ENCODE measurements around the gene CTAG2. TPM values are rescaled to one million over a fixed set of nuclear protein-coding genes. Genes with fewer than 3 reads are reported as not detected.
"Not testable (repeated sequence)": the region's sequence is repeated elsewhere in the genome, so short reads cannot be mapped to it uniquely, and the experiment has no call there.

CTAG2 gene
- total and polyA plus RNA-seq, 8 donors = 2.9 TPM; not detected in 7

DNA sequence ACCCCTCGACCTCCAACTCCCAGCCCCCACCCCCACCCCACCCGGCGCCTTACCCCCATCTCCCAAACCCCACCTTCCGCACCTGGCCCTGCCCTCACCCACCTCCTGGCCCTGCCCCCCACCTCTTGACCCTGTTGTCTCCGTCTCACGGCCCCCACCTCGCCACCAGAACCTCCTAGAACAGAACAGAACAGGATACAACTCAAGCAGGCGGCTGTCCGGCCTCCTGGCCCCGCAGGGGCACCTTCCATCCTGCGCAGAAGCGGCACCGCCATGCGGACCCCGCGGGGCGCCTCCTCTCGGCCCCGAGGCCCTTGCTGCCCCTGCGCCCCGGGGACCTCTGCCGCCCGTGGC, 354 bp downstream of the CTAG2 start:
- Histone ChIP-seq H3K9me3 (peaks cover 0 to 9% (median 0%) of the 10 kb centered on the region in 4 donors), H3K36me3 (no peaks in the 10 kb centered on the region), H3K4me1 (no peaks in the 10 kb centered on the region), H3K4me3 (no peak overlapping the region), H3K27me3 (peaks cover 0 to 7% (median 0%) of the 10 kb centered on the region in 3 donors), H3K27ac (no peak overlapping the region)
- WGBS, 5 donors = 85 to 95% (median 93%) methylated on average over 11 to 18 of the region's 23 CpGs
- no peak for DNase-seq
- intact Hi-C loops (cut with DNase I; ENCODE audit: low total_unique reads) = no loop called here
- TF ChIP-seq POLR2AphosphoS5 (IDR thresholded peaks at IDR 0.05) (no peak), EP300 (IDR thresholded peaks at IDR 0.05) (no peak), POLR2A (IDR thresholded peaks at IDR 0.05) (no peak)
- TF ChIP-seq, protein P1, sequence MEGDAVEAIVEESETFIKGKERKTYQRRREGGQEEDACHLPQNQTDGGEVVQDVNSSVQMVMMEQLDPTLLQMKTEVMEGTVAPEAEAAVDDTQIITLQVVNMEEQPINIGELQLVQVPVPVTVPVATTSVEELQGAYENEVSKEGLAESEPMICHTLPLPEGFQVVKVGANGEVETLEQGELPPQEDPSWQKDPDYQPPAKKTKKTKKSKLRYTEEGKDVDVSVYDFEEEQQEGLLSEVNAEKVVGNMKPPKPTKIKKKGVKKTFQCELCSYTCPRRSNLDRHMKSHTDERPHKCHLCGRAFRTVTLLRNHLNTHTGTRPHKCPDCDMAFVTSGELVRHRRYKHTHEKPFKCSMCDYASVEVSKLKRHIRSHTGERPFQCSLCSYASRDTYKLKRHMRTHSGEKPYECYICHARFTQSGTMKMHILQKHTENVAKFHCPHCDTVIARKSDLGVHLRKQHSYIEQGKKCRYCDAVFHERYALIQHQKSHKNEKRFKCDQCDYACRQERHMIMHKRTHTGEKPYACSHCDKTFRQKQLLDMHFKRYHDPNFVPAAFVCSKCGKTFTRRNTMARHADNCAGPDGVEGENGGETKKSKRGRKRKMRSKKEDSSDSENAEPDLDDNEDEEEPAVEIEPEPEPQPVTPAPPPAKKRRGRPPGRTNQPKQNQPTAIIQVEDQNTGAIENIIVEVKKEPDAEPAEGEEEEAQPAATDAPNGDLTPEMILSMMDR (IDR thresholded peaks at IDR 0.05) = no peak

DNA sequence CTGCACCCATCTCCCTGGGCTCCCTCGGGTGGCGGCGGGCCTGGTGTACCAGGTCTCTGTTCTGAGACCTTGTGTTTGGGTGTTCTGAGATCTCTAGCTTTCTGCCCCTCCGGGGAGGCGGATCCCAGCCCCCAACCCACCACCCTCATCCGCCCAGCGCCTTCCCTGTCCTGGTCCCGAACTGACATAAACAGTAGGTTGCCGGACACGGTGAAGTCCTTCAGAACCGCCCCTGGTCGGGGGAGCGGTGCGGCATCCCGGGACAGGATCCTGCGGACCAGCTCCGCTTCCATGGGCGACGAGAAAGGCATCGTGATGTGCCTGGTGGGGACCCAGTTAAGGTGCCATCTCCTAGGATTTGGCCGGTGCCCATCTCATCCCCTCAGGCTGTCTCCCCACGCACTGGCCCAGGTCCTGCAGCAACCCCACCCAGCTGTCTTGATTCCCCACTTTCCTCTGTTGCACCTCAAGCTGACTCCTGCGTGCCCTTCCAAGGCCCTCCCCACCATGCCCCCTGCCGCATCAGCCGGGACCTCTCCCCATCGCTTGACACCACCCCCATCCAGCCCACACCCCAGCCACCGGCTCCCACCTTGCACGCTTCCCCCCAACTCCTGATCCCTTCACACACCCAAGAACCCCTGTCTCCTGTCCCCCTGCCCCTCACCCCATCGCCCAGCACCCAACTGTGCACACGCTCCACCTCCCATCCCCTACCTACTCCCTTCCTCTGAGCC, 900 bp downstream of the CTAG2 start:
- Histone ChIP-seq H3K27me3 (peaks cover 0 to 7% (median 0%) of the 10 kb centered on the region in 3 donors), H3K36me3 (no peaks in the 10 kb centered on the region), H3K4me1 (no peaks in the 10 kb centered on the region), H3K27ac (no peak overlapping the region), H3K9me3 (peaks cover 0 to 9% (median 0%) of the 10 kb centered on the region in 4 donors), H3K4me3 (no peak overlapping the region)
- TF ChIP-seq EP300 (IDR thresholded peaks at IDR 0.05) = no peak
- no peak for TF ChIP-seq POLR2A (IDR thresholded peaks at IDR 0.05)
- TF ChIP-seq POLR2AphosphoS5 (IDR thresholded peaks at IDR 0.05) = no peak
- TF ChIP-seq, protein P1 (IDR thresholded peaks at IDR 0.05) = no peak
- DNase-seq = no peak
- intact Hi-C loops (cut with DNase I; ENCODE audit: low total_unique reads) = no loop called here
- 92 to 96% (median 94%) methylated on average over 22 to 30 of the region's 30 CpGs for WGBS, 5 donors

DNA sequence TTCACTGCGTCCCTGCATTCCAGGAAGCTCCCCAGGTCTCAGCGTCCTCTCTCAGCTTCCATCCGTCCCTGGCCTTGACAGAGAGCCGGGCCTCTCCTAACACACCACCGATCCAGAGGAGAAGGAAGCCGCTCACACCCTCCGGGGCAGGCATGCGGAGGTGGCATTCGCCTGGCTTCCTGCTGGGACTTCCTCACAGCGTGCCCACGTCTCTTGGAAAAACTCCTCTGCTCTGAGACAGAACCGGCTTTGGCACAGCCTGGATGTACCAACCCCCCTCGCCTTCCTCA, 3.2 kb downstream of the CTAG2 start:
- H3K4me1 ChIP-seq = no peaks in the 10 kb centered on the region
- intact Hi-C loops (cut with DNase I; ENCODE audit: low total_unique reads) = no loop called here
- no peak for DNase-seq
- peaks cover 0 to 7% (median 0%) of the 10 kb centered on the region in 3 donors for H3K27me3 ChIP-seq
- H3K9me3 ChIP-seq = peaks cover 0 to 9% (median 0%) of the 10 kb centered on the region in 4 donors
- H3K36me3 ChIP-seq = no peaks in the 10 kb centered on the region
- 38 to 71% (median 56%) methylated on average over 5 to 13 of the region's 13 CpGs for WGBS, 5 donors
- H3K4me3 ChIP-seq = no peak overlapping the region
- TF ChIP-seq EP300 (IDR thresholded peaks at IDR 0.05) = no peak
- no peak overlapping the region for H3K27ac ChIP-seq

DNA sequence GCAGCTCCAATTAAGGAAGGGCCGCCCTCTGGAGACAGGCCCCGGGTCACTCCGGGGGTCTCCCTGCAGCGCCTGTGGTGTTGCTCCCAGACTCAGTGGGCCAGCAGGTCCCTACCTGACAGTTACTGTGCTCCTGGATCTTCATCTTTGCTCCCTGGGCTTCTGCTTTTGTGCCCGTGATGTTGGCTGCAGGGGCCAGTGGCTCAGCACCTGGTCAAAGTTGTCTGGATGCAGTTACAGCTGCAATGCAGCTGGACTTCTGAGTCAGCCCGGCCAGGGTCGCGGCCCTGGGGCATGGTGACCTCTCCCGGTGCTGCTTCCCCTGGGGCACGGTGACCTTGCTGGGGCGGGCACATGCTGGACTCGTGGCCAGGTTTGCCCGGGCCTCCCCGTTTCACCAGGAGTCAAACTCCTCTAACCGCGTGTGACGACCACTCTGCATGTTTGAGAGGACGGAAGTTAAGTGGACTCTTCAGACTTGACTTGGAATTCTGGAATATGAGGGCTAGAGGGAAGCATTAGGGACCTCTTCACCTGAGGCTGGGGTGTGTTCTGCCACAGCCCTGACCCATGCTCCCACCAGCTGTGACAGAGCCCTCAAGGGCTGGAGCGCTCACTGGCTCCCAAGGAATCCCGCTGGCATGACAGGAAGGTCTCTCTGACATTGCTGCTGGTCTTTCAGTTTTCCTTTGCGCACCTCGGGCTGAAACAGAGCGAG, 3.7 kb downstream of the CTAG2 start:
- DNase-seq = no peak
- Histone ChIP-seq H3K9me3 (peaks cover 0 to 9% (median 0%) of the 10 kb centered on the region in 4 donors), H3K27me3 (peaks cover 0 to 7% (median 0%) of the 10 kb centered on the region in 3 donors), H3K27ac (no peak overlapping the region), H3K36me3 (no peaks in the 10 kb centered on the region), H3K4me1 (no peaks in the 10 kb centered on the region), H3K4me3 (no peak overlapping the region)
- intact Hi-C loops (cut with DNase I; ENCODE audit: low total_unique reads) = no loop called here
- 66 to 80% (median 74%) methylated on average over 7 to 23 of the region's 23 CpGs for WGBS, 5 donors
- TF ChIP-seq POLR2A (IDR thresholded peaks at IDR 0.05) (no peak), EP300 (IDR thresholded peaks at IDR 0.05) (no peak), POLR2AphosphoS5 (IDR thresholded peaks at IDR 0.05) (no peak)
- TF ChIP-seq, protein P1 (IDR thresholded peaks at IDR 0.05) = no peak

DNA sequence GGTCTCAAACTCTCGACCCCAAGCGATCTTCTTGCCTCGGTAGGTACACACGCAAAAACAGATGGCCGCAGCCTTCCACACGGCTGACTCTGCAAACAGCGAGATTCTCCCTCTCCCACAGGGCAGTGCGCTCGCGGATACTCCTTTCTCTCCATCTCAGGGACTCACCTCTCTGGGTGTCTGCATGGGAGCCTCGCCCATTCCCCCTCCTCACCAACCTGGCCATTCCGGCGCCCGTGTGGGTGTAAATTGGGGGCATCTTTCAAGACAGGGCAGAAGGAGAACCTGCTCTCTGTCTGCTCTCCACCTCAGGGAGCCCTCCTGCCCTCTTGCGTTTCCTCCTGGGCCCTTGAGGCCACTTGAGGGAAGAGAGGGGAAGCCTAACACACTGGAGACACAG, 4.4 kb downstream of the CTAG2 start:
- H3K4me1 ChIP-seq = no peaks in the 10 kb centered on the region
- WGBS, 5 donors = 80 to 86% (median 83%) methylated on average over 10 to 15 of the region's 15 CpGs
- intact Hi-C loops (cut with DNase I; ENCODE audit: low total_unique reads) = no loop called here

DNA sequence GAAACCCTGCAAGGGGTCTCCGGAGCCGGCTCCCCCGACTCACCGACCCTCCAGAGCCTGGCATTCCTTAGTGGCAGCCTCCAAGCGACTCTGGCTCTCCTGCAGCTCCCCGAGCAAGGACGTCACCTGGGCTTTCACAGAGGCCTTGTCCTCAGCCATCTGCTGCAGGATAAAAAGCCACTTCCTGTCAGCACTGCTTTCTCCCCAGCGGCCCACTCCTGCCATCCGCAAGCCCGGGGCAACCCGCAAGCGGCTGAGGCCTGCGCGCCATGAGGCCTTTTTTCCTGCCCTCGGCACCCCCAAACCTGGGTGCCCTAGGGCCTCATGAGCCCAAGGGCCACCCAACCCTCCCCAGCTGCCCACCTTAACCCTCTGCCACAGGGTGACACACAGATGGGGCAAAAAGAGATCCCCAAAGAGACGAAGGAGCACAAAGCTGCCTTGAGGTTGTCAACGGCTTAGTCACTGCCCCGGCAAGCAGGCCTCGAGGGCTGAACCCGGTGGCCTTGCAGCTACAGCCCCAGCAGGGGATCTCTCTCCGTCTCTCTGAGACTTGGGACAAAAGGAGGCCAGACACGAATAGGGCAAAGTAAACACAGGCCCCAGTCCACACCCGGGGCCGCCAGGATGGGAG, 7.5 kb downstream of the CTAG2 start:
- H3K4me3 ChIP-seq; intact Hi-C loops (cut with DNase I; ENCODE audit: low total_unique reads); H3K4me1 ChIP-seq; DNase-seq; H3K9me3 ChIP-seq; H3K36me3 ChIP-seq; H3K27me3 ChIP-seq; H3K27ac ChIP-seq: not testable (repeated sequence)
- no CpG with 5 or more reads among the region's 24 CpGs for WGBS, 5 donors

More for the DNA sequence above, 4.4 kb downstream of the CTAG2 start:
- Histone ChIP-seq H3K36me3 (no peaks in the 10 kb centered on the region), H3K9me3 (peaks cover 0 to 9% (median 0%) of the 10 kb centered on the region in 4 donors), H3K27me3 (peaks cover 0 to 7% (median 0%) of the 10 kb centered on the region in 3 donors), H3K4me3 (no peak overlapping the region), H3K27ac (no peak overlapping the region)
- TF ChIP-seq EP300 (IDR thresholded peaks at IDR 0.05) (no peak), POLR2AphosphoS5 (IDR thresholded peaks at IDR 0.05) (no peak), POLR2A (IDR thresholded peaks at IDR 0.05) (no peak)
- TF ChIP-seq, protein P1 (IDR thresholded peaks at IDR 0.05) = no peak
- DNase-seq = no peak

DNA sequence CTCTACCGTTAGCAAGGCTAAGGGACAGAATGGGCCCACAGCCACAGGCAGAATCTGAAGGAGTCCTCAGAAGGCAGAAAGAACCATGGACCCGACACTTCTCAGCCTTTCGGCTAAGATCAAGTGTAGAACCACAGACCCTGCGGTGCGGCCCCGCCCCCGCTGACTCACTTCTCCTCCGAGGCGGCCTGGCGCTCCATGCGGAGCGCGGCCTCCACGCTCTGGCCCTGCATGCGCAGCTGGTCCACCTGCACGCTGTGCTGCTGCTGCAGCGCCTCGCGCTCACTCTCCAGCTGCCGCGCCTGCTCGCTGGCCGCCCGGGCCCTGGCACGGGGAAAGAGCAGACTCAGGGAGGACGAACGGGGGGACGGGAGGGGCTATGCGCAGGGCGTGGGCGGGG, 9.7 kb downstream of the CTAG2 start:
- H3K9me3 ChIP-seq; H3K36me3 ChIP-seq; H3K4me3 ChIP-seq; H3K27ac ChIP-seq; H3K27me3 ChIP-seq; DNase-seq; H3K4me1 ChIP-seq; intact Hi-C loops (cut with DNase I; ENCODE audit: low total_unique reads): not testable (repeated sequence)
- 40% methylated on average over 1 of the region's 31 CpGs; no CpG with 5 or more reads in 4 of the 5 donors for WGBS, 5 donors

All from stomach (tissue), 9 donors.